ENCODE data around the gene TMEM52. TPM values are rescaled to one million over a fixed set of nuclear protein-coding genes. Genes with fewer than 3 reads are reported as not detected.

The TMEM52 gene
- total and polyA plus RNA-seq, 2 experiments from 2014 or later, result 3.6 to 5.8 TPM

GRCh38 chr1:1892763-1893120 lies 26.3 kb downstream of the TMEM52 start:
- no peaks in the 10 kb centered on the region for H3K27me3 ChIP-seq
- WGBS (ENCODE audit: low lambda C conversion rate, missing lambda C conversion rate), result 85% methylated on average over 7 of the region's 7 CpGs
- peaks cover 44% of the 10 kb centered on the region for H3K4me1 ChIP-seq (ENCODE audit: insufficient read depth)
- H3K4me2 ChIP-seq, result peak overlapping the region; percentile 96
- TF ChIP-seq CTCF (IDR thresholded peaks at IDR 0.05; ENCODE audit: poor library complexity) (no peak), EZH2phosphoT487 (IDR thresholded peaks at IDR 0.05; ENCODE audit: low read depth, severe bottlenecking, unreplicated experiment) (no peak), EZH2 (IDR thresholded peaks at IDR 0.05; ENCODE audit: borderline replicate concordance) (no peak)
- no peak overlapping the region for H2AFZ ChIP-seq
- H3K9me3 ChIP-seq (ENCODE audit: low read depth), result no peaks in the 10 kb centered on the region
- H3K4me3 ChIP-seq, result no peak overlapping the region
- H4K20me1 ChIP-seq (ENCODE audit: insufficient read depth, poor library complexity, severe bottlenecking), result peaks cover 23% of the 10 kb centered on the region
- no peak overlapping the region for H3K27ac ChIP-seq
- no peak for DNase-seq (ENCODE audit: low spot score)
- no peaks in the 10 kb centered on the region for H3K36me3 ChIP-seq (replicated peaks; ENCODE audit: insufficient read depth, low read depth)
- H3K79me2 ChIP-seq, result peaks cover 43% of the 10 kb centered on the region
- H3K9me2 ChIP-seq (replicated peaks; ENCODE audit: insufficient read depth), result no peaks in the 10 kb centered on the region

GRCh38 chr1:1892079-1892762 lies 26.9 kb downstream of the TMEM52 start:
- WGBS (ENCODE audit: low lambda C conversion rate, missing lambda C conversion rate), result 87% methylated on average over 21 of the region's 21 CpGs
- H3K27me3 ChIP-seq, result no peaks in the 10 kb centered on the region
- no peak for TF ChIP-seq EZH2 (IDR thresholded peaks at IDR 0.05; ENCODE audit: borderline replicate concordance)
- no peak for TF ChIP-seq CTCF (IDR thresholded peaks at IDR 0.05; ENCODE audit: poor library complexity)
- no peak for TF ChIP-seq EZH2phosphoT487 (IDR thresholded peaks at IDR 0.05; ENCODE audit: low read depth, severe bottlenecking, unreplicated experiment)
- DNase-seq (ENCODE audit: low spot score), result no peak
- H3K79me2 ChIP-seq, result peaks cover 48% of the 10 kb centered on the region
- peak overlapping the region; percentile 96 for H3K4me2 ChIP-seq
- H3K9me2 ChIP-seq (replicated peaks; ENCODE audit: insufficient read depth), result no peaks in the 10 kb centered on the region
- peak overlapping the region; percentile 66 for H3K4me3 ChIP-seq
- H3K27ac ChIP-seq, result peak overlapping the region; percentile 99
- H3K4me1 ChIP-seq (ENCODE audit: insufficient read depth), result peaks cover 47% of the 10 kb centered on the region
- H2AFZ ChIP-seq, result peak overlapping the region; percentile 78
- no peaks in the 10 kb centered on the region for H3K9me3 ChIP-seq (ENCODE audit: low read depth)
- H4K20me1 ChIP-seq (ENCODE audit: insufficient read depth, poor library complexity, severe bottlenecking), result peaks cover 28% of the 10 kb centered on the region
- H3K36me3 ChIP-seq (replicated peaks; ENCODE audit: insufficient read depth, low read depth), result no peaks in the 10 kb centered on the region

- peak overlapping the region; percentile 78 for H2AFZ ChIP-seq
These were observed 27.6 kb downstream of the TMEM52 start for GRCh38 chr1:1891349-1892078.

More at GRCh38 chr1:1891349-1892078, 27.6 kb downstream of the TMEM52 start:
- Histone ChIP-seq H3K4me3 (peak overlapping the region; percentile 66), H3K27me3 (no peaks in the 10 kb centered on the region), H4K20me1 (ENCODE audit: insufficient read depth, poor library complexity, severe bottlenecking) (peaks cover 35% of the 10 kb centered on the region), H3K4me2 (peak overlapping the region; percentile 96), H3K79me2 (peaks cover 55% of the 10 kb centered on the region), H3K27ac (peak overlapping the region; percentile 99), H3K9me3 (ENCODE audit: low read depth) (no peaks in the 10 kb centered on the region), H3K36me3 (replicated peaks; ENCODE audit: insufficient read depth, low read depth) (no peaks in the 10 kb centered on the region), H3K4me1 (ENCODE audit: insufficient read depth) (peaks cover 47% of the 10 kb centered on the region), H3K9me2 (replicated peaks; ENCODE audit: insufficient read depth) (no peaks in the 10 kb centered on the region)
- WGBS (ENCODE audit: low lambda C conversion rate, missing lambda C conversion rate), result 5% methylated on average over 23 of the region's 59 CpGs
- no peak for TF ChIP-seq CTCF (IDR thresholded peaks at IDR 0.05; ENCODE audit: poor library complexity)
- TF ChIP-seq EZH2 (IDR thresholded peaks at IDR 0.05; ENCODE audit: borderline replicate concordance), result no peak
- TF ChIP-seq EZH2phosphoT487 (IDR thresholded peaks at IDR 0.05; ENCODE audit: low read depth, severe bottlenecking, unreplicated experiment), result no peak
- DNase-seq (ENCODE audit: low spot score), result peak; percentile 81

Data from hepatocyte (in vitro differentiated cells).